ENCODE results near the gene ENTR1.

The ENTR1 gene

DNA sequence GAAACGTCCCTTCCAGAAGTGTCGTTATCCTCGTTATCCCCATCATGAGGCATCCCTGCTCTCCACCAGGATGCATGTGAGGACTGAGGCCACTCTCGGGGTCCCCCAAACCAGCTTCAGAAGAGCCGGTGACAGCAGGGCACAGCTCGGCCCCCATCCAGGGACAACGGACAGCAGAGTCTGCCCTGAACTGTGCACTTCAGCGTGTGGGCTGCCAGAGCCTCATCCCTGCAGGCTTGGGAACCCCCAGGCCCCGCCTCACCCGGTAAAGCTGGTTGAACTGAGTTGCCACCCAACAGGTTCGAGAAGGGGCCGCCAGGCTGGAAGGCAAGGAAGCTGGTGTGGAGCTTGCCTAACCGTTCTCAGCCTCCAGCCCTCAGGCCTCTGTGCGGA, 36.2 kb downstream of the ENTR1 start:
- DNase-seq = no peak

DNA sequence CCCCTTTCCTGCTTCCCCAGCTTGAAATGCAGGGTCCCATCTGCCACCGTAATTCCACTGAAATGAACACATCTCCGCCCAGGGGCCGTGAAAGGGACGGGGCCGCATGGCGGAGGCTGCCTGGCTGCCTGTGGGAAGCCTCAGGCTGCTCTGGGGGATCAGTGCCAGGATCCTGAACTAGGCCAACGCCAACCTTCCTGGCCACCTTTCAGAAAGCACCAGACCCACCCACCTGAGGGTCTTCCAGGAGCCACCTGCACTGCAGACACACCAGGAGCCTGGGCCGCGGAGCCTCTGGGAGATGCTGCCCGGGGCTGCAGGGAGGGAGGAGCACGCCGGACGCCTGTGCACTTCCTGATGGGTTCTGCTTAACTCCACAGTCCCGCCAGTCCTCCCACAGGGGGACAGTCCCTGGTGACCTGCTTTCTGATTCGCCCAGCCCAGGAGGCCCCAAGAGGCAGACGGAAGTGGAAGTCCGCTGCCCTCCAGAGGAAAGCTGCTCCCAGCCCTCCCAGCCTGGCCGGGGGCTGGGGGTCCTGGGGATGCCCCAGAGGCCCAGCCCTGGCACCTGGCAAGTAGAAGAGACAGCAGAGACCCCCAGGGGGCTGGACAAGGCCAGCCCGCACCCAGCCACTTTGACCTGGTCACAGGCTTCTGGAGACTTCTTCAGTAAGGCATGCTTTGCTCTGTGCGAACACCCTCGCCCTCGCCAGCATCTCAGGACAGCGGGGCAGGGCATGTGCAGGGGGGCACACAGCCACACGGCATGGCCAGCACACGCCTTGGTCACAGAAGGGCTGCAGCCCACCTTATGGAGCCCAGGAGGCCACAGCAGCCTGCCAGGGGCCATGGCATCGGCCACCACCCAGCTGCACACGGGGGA, 36.9 kb downstream of the ENTR1 start, which contains the start of gene CARD9:
Gene CARD9 (minus strand): TSS at position 370 of the 883 bp plus-strand sequence. CDS start 1,591 bp downstream, outside the sequence.
- DNase-seq = no peak

DNA sequence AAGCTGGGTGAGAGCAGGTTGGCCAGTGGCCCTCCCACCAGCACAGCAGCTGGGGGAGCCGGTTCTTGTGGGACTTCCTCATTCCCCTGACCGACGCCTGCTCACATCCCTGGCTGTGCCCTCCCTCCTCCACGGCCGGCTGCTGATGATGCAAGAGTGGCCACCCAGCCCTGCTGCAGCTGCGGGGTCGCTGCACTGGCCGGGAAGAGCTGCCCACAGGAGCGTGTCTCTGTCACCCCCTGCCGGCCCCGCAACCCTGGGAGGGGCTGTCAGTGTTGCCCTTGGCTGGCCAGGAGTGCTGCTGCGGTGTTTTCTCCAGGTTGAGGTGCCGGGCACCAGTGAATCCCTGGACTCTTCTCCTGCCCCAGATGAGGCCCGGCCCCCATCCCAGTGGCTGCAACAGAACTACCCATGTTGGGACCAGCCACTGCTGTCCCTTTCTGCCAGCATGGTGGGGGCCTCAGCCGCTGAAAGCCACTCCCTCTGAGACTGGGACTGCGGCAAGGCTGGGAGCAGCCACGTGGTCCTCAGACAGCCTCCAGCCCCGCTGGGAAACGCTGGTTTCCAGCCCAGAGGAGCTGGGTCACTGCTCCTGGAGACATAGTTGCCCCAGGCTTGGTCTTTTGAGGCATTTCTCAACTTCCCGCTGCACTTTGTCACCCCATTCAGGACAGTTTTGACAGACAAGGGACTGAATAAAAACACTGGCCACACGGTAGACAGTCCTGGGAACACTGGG, 37.7 kb downstream of the ENTR1 start:
- no peak for DNase-seq

DNA sequence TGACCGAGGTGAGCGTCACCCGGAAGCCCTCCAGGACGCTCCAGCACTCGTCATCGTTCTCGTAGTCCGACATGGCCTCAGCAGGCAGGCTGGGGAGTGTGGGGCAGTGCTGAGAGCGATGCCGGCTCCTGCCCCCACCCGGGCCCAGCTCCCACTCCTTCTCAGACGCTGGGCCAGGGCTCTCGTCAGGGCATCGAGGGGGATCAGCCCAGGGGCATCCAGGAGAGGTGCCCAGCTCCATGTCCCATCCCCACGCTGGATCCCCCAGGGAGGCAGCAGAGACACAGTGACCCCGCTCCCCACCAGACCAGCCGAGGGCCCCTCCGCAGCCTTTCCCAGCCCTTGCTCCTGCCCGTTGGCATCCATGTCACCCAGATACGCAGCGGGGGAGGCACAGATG, 38.4 kb downstream of the ENTR1 start:
- no peak for DNase-seq

- DNase-seq = no peak
Measured at GRCh38 chr9:136371533-136371880, 38.9 kb downstream of the ENTR1 start.

DNA sequence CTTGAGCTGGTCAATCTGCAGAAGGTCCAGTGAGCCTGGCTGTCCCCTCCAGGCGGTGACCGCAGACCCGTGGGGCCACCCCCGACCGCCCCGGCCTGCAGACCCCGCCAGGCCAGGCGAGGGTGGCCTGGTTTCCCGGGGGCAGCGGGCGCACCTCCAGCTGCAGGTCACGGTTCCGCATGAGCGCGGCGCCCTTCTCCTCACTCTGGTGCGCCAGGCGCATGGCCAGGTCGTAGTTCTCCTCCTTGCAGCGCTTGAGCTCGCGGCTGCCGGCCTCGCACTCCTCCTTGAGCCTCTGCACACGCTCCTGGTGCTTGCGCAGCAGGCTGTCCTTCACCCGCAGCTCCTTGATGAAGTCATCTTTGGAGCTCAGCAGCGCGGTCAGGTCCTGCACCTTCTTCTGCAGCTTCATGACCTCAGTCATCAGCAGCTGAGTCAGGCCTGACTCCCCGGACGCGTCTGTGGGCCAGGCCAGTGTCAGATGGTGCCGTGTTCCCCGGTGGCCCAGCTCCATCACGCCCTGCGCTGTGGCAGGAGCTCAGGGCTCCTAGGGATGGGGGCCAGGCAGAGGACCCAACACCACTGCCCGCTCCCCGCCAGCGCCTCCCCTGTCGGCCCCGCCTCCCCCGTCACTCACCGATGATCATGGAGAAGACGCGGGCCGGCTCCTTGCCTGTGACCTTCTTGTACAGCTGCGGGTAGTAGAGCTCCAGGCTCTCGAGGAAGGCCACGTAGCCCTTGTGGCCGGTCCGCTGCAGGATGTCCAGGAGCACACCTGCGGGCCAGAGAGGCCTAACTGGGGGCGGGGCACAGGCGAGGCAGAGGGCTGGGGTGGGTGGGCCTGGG, 39.5 kb downstream of the ENTR1 start:
- DNase-seq = no peak

DNA sequence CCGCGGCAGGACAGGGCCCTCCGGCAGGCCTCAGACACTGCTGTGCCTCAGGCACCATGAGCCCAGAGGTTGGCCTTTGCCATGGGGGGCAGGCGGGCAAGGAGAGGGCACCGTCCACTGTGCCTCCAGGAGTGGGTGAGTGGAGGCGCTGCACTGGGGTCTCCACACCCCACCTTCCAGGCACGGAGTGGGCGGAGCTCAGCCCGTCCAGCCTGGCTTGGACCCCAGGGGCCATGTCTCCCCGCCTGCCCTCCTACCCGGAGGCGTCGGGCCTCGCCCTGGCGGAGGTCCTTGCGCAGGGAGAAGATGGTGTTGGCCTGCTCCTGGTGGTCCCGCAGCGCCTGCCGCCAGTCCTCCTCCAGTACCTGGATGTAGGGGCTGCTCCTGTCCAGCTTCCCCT, 40.4 kb downstream of the ENTR1 start:
- DNase-seq = no peak

- no peak for DNase-seq
Measured at GRCh38 chr9:136368190-136368589, 42.2 kb downstream of the ENTR1 start.

DNA sequence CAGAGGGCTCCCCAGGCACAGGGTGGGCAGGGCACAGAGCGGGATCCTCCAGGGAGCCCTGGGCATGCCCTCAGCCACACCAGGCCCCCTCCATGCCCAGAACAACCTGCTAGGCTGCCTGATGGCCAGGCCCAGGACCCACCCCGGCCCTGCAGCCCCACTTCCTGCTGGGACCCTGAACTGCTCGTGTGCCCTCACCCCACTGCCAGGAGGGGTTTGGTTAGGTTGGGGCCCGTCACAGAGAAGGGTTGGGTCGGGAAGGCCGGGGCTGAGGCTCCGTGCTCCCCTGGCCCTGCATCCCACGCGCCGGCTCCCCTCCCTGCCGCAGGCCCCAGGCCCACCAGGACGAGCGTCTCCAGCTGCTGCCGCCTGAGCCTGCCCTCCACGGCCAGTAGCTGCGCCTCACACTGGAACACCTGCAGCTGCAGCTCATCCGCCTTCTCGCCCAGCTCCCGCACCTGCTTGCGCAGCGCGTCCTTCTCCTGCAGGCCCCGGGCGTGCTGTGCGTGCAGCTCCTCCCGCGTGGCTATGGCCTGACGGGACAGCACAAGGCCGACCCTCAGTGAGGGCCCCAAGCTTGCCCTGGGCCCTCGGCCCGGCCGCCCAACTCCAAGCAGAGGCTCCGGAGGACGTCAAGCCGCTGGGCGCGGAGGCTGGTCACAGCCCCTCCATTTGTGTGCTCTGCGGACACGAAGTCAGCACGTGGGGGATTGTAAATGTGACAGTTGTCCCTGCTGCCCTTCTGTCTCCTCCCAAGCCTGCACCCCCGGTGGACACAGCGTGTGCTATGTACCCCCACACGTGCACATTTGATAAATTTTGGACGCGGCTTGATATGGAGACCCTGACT, 42.9 kb downstream of the ENTR1 start:
- no peak for DNase-seq

- no peak for DNase-seq
Measured at GRCh38 chr9:136366826-136367225, 43.6 kb downstream of the ENTR1 start.

GRCh38 chr9:136365775-136366222, 44.6 kb downstream of the ENTR1 start:
- no peak for DNase-seq

GRCh38 chr9:136364942-136365774, 45.3 kb downstream of the ENTR1 start:
- no peak for DNase-seq

DNA sequence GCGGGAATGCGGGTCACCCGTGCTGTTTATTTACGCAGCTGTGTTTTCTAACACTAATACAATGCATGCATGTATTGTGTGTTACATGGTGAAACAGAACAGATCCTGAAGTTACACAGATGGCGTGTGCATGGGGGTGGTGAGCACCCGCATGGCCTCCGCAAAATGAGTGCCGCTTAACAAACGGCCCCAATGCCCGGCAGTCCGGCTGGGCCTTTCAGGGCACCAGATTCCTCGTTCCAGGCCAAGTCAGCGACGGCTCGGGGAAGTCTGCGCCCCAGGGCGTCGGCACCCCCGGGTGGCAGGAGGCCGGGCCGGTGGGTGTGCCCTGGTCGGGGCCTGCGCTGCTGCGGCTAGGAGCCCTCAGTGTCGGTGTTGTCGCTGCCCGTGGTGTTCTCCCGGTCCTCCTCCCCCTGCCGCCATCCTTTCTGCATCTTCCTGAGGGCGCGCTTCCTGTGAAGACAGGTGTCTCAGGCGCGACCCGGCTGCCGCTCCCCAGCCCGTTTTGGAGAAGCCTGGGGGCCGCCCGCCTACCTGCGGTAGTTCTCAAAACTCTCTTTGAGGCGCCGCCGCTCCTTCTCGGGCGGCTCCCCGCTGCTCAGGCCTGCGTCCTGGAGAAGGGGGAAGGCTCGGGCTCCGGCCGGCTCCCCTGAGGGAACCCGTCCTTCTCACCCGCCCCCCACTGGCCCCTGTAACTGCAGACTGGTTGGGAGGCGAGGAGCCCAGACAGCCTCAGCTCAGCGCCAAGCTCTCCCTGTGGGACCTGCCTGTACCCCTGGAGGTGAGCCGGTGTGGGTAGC, 46.3 kb downstream of the ENTR1 start:
- DNase-seq = no peak

- DNase-seq = no peak
Measured at GRCh38 chr9:136363106-136363948, 47.1 kb downstream of the ENTR1 start, which contains the start of gene DNLZ. Gene DNLZ (minus strand): TSS chr9:136363744. CDS start chr9:136363714, 30 bp downstream.

DNA sequence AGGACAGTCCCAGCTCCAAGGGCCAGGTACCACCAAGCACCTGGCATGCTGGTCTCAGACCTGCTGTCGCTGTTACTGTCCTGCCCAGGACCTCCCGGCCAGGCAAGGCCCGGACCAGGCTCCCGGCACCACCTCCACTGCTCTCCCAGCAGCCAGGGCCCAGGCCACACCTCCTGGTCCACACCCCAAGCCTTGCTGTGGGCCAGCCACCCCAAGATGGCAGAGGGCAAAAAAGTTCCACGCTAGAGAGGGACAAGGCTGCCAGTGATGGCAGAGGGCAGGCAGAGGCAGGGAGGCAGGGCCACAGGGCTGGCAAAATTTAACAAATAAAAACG, 48.0 kb downstream of the ENTR1 start:
- no peak for DNase-seq

GRCh38 chr9:136361754-136362449, 48.5 kb downstream of the ENTR1 start:
- no peak for DNase-seq

DNA sequence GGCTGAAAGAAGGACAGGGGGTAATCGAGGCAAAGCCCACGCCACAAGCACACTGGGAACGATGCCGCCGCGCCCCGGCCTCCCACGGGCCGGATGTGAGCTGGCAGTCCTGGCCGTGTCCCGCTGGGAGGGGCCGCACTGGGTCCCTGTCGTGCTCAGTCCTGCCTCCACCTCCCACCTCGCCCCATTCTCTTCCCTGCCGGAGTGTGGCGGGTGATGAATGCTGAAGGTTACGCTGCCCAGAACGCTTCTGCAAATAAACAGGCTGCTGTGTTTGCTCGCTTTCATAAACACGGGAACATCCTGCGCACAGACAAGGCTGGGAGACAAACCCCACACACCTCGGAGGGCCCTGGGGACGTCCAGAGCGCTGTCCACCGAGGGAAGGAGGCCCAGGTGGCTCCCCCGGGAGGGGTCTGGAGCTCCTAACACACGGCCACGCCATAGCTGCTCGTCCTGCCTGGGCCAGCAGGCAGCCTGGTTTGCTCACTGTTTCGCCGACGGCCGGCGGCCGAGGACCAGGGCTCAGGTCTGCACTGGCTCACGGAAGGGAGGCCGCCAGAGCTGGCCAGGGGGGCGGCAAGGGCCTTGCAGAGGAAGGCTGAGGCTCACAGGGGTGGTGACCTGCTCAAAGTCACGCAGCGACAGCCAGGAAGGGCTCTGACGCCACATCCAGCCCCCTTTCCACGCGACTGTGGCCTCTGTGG, 49.2 kb downstream of the ENTR1 start:
- DNase-seq = no peak

Data from SIG-M5 (cell line).